RWPE2 (cell line): ENCODE data around the gene ZMIZ1.

Experiments
- ATAC-seq: fragments of 200-7000 bp; cut with Tn5 transposase; 3 replicates; pipeline ENCODE4 v1.9.1; 2021; ENCODE audit warnings: low read depth
- DNase-seq: peaks from one replicate; pipeline ENCODE4 v3.0.0-alpha.2; 2020; ENCODE audit warnings: low spot score
- H3K27ac ChIP-seq: fragments of 450-650 bp; 2 replicates; pipeline ENCODE4 v1.5.1; 2017; ENCODE audit warnings: mild to moderate bottlenecking; ENCODE audit not compliant: poor library complexity, severe bottlenecking
- H3K27me3 ChIP-seq: fragments of 250-450 bp; sonication (Bioruptor Pico); 2 replicates; pipeline ENCODE4 v1.5.1; 2021; ENCODE audit warnings: mild to moderate bottlenecking, moderate library complexity; ENCODE audit not compliant: insufficient read depth, poor library complexity, severe bottlenecking
- H3K36me3 ChIP-seq: fragments of 250-450 bp; sonication (Bioruptor Pico); 2 replicates; pipeline ENCODE4 v1.5.1; 2020; ENCODE audit warnings: low read depth, mild to moderate bottlenecking, moderate library complexity
- H3K4me1 ChIP-seq: fragments of 250-450 bp; sonication (Bioruptor Pico); 2 replicates; pipeline ENCODE4 v1.5.1; 2021; ENCODE audit warnings: mild to moderate bottlenecking, moderate library complexity; ENCODE audit not compliant: insufficient read depth, poor library complexity, severe bottlenecking
- H3K4me3 ChIP-seq: fragments of 250-450 bp; sonication (Bioruptor Pico); 2 replicates; pipeline ENCODE4 v1.5.1; 2021; ENCODE audit warnings: mild to moderate bottlenecking, moderate library complexity; ENCODE audit not compliant: severe bottlenecking
- H3K9me3 ChIP-seq: fragments of 250-450 bp; sonication (Bioruptor Pico); 2 replicates; pipeline ENCODE4 v1.5.1; 2021; ENCODE audit warnings: mild to moderate bottlenecking, moderate library complexity; ENCODE audit not compliant: severe bottlenecking
- TF ChIP-seq, protein P1 (sequence below): fragments of 450-650 bp; IDR thresholded peaks from one replicate; pipeline ENCODE4 v1.5.1; 2017; ENCODE audit warnings: mild to moderate bottlenecking, moderate library complexity; ENCODE audit not compliant: poor library complexity, severe bottlenecking

The ZMIZ1 gene

GRCh38 chr10:79310200-79310865, 241.6 kb downstream of the ZMIZ1 start:
- TF ChIP-seq, protein P1, sequence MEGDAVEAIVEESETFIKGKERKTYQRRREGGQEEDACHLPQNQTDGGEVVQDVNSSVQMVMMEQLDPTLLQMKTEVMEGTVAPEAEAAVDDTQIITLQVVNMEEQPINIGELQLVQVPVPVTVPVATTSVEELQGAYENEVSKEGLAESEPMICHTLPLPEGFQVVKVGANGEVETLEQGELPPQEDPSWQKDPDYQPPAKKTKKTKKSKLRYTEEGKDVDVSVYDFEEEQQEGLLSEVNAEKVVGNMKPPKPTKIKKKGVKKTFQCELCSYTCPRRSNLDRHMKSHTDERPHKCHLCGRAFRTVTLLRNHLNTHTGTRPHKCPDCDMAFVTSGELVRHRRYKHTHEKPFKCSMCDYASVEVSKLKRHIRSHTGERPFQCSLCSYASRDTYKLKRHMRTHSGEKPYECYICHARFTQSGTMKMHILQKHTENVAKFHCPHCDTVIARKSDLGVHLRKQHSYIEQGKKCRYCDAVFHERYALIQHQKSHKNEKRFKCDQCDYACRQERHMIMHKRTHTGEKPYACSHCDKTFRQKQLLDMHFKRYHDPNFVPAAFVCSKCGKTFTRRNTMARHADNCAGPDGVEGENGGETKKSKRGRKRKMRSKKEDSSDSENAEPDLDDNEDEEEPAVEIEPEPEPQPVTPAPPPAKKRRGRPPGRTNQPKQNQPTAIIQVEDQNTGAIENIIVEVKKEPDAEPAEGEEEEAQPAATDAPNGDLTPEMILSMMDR: no peak
- no peak overlapping the region for H3K4me3 ChIP-seq
- H3K36me3 ChIP-seq: peaks cover 26% of the 10 kb centered on the region
- no peaks in the 10 kb centered on the region for H3K9me3 ChIP-seq
- no peaks in the 10 kb centered on the region for H3K27me3 ChIP-seq
- ATAC-seq (no peak), DNase-seq (no peak)
- no peak overlapping the region for H3K27ac ChIP-seq
- no peaks in the 10 kb centered on the region for H3K4me1 ChIP-seq

DNA sequence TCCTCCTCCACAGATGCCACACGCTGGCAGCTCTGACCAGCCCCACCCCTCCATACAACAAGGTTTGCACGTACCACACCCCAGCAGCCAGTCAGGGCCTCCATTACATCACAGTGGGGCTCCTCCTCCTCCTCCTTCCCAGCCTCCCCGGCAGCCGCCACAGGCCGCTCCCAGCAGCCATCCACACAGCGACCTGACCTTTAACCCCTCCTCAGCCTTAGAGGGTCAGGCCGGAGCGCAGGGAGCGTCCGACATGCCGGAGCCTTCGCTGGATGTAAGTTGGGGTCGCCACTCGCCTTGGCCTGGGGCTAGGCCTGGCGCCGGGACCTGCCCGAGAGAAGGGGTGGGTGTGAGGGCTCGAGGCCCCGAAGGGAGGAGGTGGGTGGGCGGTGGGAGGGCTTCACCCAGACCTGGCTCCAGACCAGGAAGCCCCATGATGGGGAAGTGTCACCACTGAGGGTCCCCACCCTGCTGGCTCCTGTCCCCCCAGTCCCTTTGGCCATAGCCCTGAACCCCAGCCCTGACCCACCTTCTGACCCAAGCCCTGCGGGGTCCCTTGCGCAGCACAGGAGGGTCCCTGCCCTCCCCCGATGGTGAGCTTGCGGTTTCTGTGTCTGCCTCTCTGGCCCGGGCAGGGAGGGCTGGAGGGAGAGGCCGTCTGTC, 242.3 kb downstream of the ZMIZ1 start:
- Histone ChIP-seq H3K27ac (no peak overlapping the region), H3K36me3 (peaks cover 26% of the 10 kb centered on the region), H3K4me3 (no peak overlapping the region), H3K27me3 (no peaks in the 10 kb centered on the region), H3K9me3 (no peaks in the 10 kb centered on the region), H3K4me1 (no peaks in the 10 kb centered on the region)
- ATAC-seq (no peak), DNase-seq (no peak)
- TF ChIP-seq, protein P1: no peak

GRCh38 chr10:79311581-79312407, 243.0 kb downstream of the ZMIZ1 start:
- DNase-seq: no peak
- H3K27me3 ChIP-seq: no peaks in the 10 kb centered on the region
- H3K4me3 ChIP-seq: no peak overlapping the region
- no peaks in the 10 kb centered on the region for H3K9me3 ChIP-seq
- no peak for ATAC-seq
- peaks cover 26% of the 10 kb centered on the region for H3K36me3 ChIP-seq
- H3K4me1 ChIP-seq: no peaks in the 10 kb centered on the region
- TF ChIP-seq, protein P1: no peak
- no peak overlapping the region for H3K27ac ChIP-seq

GRCh38 chr10:79312601-79313187, 243.9 kb downstream of the ZMIZ1 start:
- ATAC-seq: no peak
- no peak overlapping the region for H3K4me3 ChIP-seq
- TF ChIP-seq, protein P1: no peak
- no peaks in the 10 kb centered on the region for H3K9me3 ChIP-seq
- peaks cover 6% of the 10 kb centered on the region for H3K4me1 ChIP-seq
- no peak overlapping the region for H3K27ac ChIP-seq
- DNase-seq: no peak
- peaks cover 23% of the 10 kb centered on the region for H3K36me3 ChIP-seq
- no peaks in the 10 kb centered on the region for H3K27me3 ChIP-seq
